Gastroesophageal sphincter (tissue), 3 donors: ENCODE results near the gene PLXNA1.

Source experiments
- POLR2A ChIP-seq, 2 donors: fragments of 450-650 bp; IDR thresholded peaks; one replicate each; pipeline ENCODE4 v1.6.1; 2017; ENCODE audit warnings: antibody characterized with exemption in 2 of 2, mild to moderate bottlenecking in 2 of 2, moderate library complexity in 1 of 2
- TF ChIP-seq, protein P1 (sequence below), 4 experiments: fragments of 200-600 bp in 2 of 4; fragments of 450-650 bp in 2 of 4; sonication (generic) in 1 of 4; IDR thresholded peaks; one replicate each; pipeline ENCODE4 v1.5.1; 2017 to 2019; ENCODE audit warnings: antibody characterized with exemption in 4 of 4, mild to moderate bottlenecking in 2 of 4, moderate library complexity in 2 of 4

GRCh38 chr3:126972866-126973265 is 10.0 kb upstream of the PLXNA1 start:
- TF ChIP-seq, protein P1, sequence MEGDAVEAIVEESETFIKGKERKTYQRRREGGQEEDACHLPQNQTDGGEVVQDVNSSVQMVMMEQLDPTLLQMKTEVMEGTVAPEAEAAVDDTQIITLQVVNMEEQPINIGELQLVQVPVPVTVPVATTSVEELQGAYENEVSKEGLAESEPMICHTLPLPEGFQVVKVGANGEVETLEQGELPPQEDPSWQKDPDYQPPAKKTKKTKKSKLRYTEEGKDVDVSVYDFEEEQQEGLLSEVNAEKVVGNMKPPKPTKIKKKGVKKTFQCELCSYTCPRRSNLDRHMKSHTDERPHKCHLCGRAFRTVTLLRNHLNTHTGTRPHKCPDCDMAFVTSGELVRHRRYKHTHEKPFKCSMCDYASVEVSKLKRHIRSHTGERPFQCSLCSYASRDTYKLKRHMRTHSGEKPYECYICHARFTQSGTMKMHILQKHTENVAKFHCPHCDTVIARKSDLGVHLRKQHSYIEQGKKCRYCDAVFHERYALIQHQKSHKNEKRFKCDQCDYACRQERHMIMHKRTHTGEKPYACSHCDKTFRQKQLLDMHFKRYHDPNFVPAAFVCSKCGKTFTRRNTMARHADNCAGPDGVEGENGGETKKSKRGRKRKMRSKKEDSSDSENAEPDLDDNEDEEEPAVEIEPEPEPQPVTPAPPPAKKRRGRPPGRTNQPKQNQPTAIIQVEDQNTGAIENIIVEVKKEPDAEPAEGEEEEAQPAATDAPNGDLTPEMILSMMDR (IDR thresholded peaks at IDR 0.05) = no peak
- TF ChIP-seq POLR2A (IDR thresholded peaks at IDR 0.05) = no peak
